H9 (cell line): ENCODE data around the gene ITPK1. TPM values are rescaled to one million over a fixed set of nuclear protein-coding genes. Genes with fewer than 3 reads are reported as not detected.

Experiments
- DNase-seq: peaks from one replicate; pipeline ENCODE4 v3.0.0-alpha.2; 2017
- H2AFZ ChIP-seq: one replicate; pipeline ENCODE4 v1.6.1; 2013; ENCODE audit warnings: mild to moderate bottlenecking, low read length, control low read depth, moderate library complexity
- H2AK5ac ChIP-seq: 2 replicates; pipeline ENCODE4 v1.6.1; 2013; ENCODE audit warnings: low read length, control low read depth, mixed read lengths; ENCODE audit not compliant: insufficient read length
- H2BK120ac ChIP-seq: one replicate; pipeline ENCODE4 v1.6.1; 2013; ENCODE audit warnings: low read depth, mild to moderate bottlenecking, low read length, control low read depth, inconsistent platforms; ENCODE audit not compliant: poor library complexity, severe bottlenecking
- H2BK12ac ChIP-seq: 2 replicates; pipeline ENCODE4 v1.6.1; 2013; ENCODE audit warnings: low read length, control low read depth, mixed read lengths, low read depth; ENCODE audit not compliant: insufficient read length
- H2BK15ac ChIP-seq: 2 replicates; pipeline ENCODE4 v1.6.1; 2013; ENCODE audit warnings: low read depth, low read length, control low read depth
- H2BK20ac ChIP-seq: one replicate; pipeline ENCODE4 v1.6.1; 2013; ENCODE audit warnings: low read depth, mild to moderate bottlenecking, low read length, control low read depth, inconsistent platforms; ENCODE audit not compliant: poor library complexity, severe bottlenecking
- H2BK5ac ChIP-seq: 2 replicates; pipeline ENCODE4 v1.6.1; 2013; ENCODE audit warnings: low read length, control low read depth, mixed read lengths; ENCODE audit not compliant: insufficient read length
- H3K14ac ChIP-seq: 2 replicates; pipeline ENCODE4 v1.6.1; 2013; ENCODE audit warnings: low read length, control low read depth; ENCODE audit not compliant: insufficient read depth
- H3K18ac ChIP-seq: 2 replicates; pipeline ENCODE4 v1.6.1; 2013; ENCODE audit warnings: low read depth, mild to moderate bottlenecking, mixed read lengths, low read length, control low read depth; ENCODE audit not compliant: insufficient read length
- H3K23ac ChIP-seq: 2 replicates; pipeline ENCODE4 v1.6.1; 2013; ENCODE audit warnings: low read length, control low read depth, mixed read lengths, low read depth; ENCODE audit not compliant: insufficient read length
- H3K23me2 ChIP-seq: 2 replicates; pipeline ENCODE4 v1.6.1; 2013; ENCODE audit warnings: low read depth, mild to moderate bottlenecking, mixed read lengths, low read length, control low read depth; ENCODE audit not compliant: insufficient read length, poor library complexity, severe bottlenecking
- H3K27ac ChIP-seq: 2 replicates; pipeline ENCODE4 v1.5.1; 2013; ENCODE audit warnings: low read length, control low read depth, mixed read lengths, low read depth; ENCODE audit not compliant: insufficient read length
- H3K27me3 ChIP-seq: 2 replicates; pipeline ENCODE4 v1.6.1; 2013; ENCODE audit warnings: low read length, control low read depth, inconsistent platforms; ENCODE audit not compliant: insufficient read depth
- H3K4ac ChIP-seq: 2 replicates; pipeline ENCODE4 v1.6.1; 2013; ENCODE audit warnings: low read depth, mild to moderate bottlenecking, control low read depth, inconsistent platforms, low read length, moderate library complexity
- H3K4me1 ChIP-seq: 2 replicates; pipeline ENCODE4 v1.6.1; 2013; ENCODE audit warnings: low read length, control low read depth, inconsistent platforms; ENCODE audit not compliant: insufficient read depth
- H3K4me2 ChIP-seq: 2 replicates; pipeline ENCODE4 v1.6.1; 2013; ENCODE audit warnings: low read length, control low read depth, mixed read lengths; ENCODE audit not compliant: insufficient read length, insufficient read depth
- H3K56ac ChIP-seq: 2 replicates; pipeline ENCODE4 v1.6.1; 2013; ENCODE audit warnings: low read depth, mild to moderate bottlenecking, mixed read lengths, low read length, control low read depth; ENCODE audit not compliant: insufficient read length
- H3K79me1 ChIP-seq: 2 replicates; pipeline ENCODE4 v1.6.1; 2013; ENCODE audit warnings: low read depth, mild to moderate bottlenecking, moderate library complexity, low read length, control low read depth, inconsistent platforms; ENCODE audit not compliant: insufficient read depth, poor library complexity, severe bottlenecking
- H3K79me2 ChIP-seq: 2 replicates; pipeline ENCODE4 v1.6.1; 2013; ENCODE audit warnings: low read length, control low read depth, inconsistent platforms; ENCODE audit not compliant: insufficient read depth
- H3K9ac ChIP-seq: 2 replicates; pipeline ENCODE4 v1.6.1; 2013; ENCODE audit warnings: low read length, control low read depth, mixed read lengths; ENCODE audit not compliant: insufficient read length; ENCODE audit errors: extremely low read depth
- H3K9me3 ChIP-seq: one replicate; pipeline ENCODE4 v1.6.1; 2013; ENCODE audit warnings: low read depth, low read length, inconsistent platforms; ENCODE audit not compliant: control insufficient read depth
- H3T11ph ChIP-seq: one replicate; pipeline ENCODE4 v1.6.1; 2013; ENCODE audit warnings: mild to moderate bottlenecking, low read length, control low read depth, inconsistent platforms
- H4K20me1 ChIP-seq: one replicate; pipeline ENCODE4 v1.6.1; 2013; ENCODE audit not compliant: control insufficient read depth, insufficient read length, insufficient read depth
- H4K5ac ChIP-seq: 2 replicates; pipeline ENCODE4 v1.6.1; 2013; ENCODE audit warnings: low read depth, mild to moderate bottlenecking, mixed read lengths, low read length, control low read depth; ENCODE audit not compliant: insufficient read length
- H4K8ac ChIP-seq: replicated peaks from 2 replicates; pipeline ENCODE4 v1.6.1; 2013; ENCODE audit warnings: low read length, control low read depth, mixed read lengths, low read depth; ENCODE audit not compliant: insufficient read length
- H4K91ac ChIP-seq: 2 replicates; pipeline ENCODE4 v1.6.1; 2013; ENCODE audit warnings: low read depth, mild to moderate bottlenecking, moderate library complexity, mixed read lengths, low read length, control low read depth; ENCODE audit not compliant: insufficient read length
- H3K27ac Mint-ChIP-seq, 3 experiments: 2 replicates in 2 of 3; 3 replicates in 1 of 3; pipeline ENCODE4 v1.8.0; 2020 to 2021; ENCODE audit warnings: mixed read lengths in 3 of 3, mild to moderate bottlenecking in 1 of 3, moderate library complexity in 1 of 3
- H3K27me3 Mint-ChIP-seq: 2 replicates; pipeline ENCODE4 v1.8.0; 2021; ENCODE audit warnings: low read depth, mild to moderate bottlenecking, moderate library complexity, mixed read lengths
- H3K36me3 Mint-ChIP-seq, 3 experiments: 2 replicates in 2 of 3; 3 replicates in 1 of 3; pipeline ENCODE4 v1.8.0; 2020 to 2021; ENCODE audit warnings: low read depth in 3 of 3, mixed read lengths in 3 of 3; ENCODE audit not compliant: insufficient read depth in 1 of 3
- H3K4me1 Mint-ChIP-seq, 2 experiments: 2 replicates each; pipeline ENCODE4 v1.8.0; 2020; ENCODE audit warnings: mixed read lengths in 2 of 2
- H3K4me3 Mint-ChIP-seq, 2 experiments: 2 replicates in 1 of 2; 3 replicates in 1 of 2; pipeline ENCODE4 v1.8.0; 2020 to 2021; ENCODE audit warnings: mild to moderate bottlenecking in 2 of 2, mixed read lengths in 2 of 2, moderate library complexity in 1 of 2
- H3K9me3 Mint-ChIP-seq, 2 experiments: 2 replicates in 1 of 2; 3 replicates in 1 of 2; pipeline ENCODE4 v1.8.0; 2020; ENCODE audit warnings: mild to moderate bottlenecking in 2 of 2, mixed read lengths in 2 of 2, moderate library complexity in 1 of 2
- WGBS: extraction: QIAGEN DNeasy Blood & Tissue Kit; methylation state at CpG from one replicate; pipeline ENCODE4 v1.1.7; 2013; ENCODE audit warnings: missing lambda C conversion rate, low lambda C conversion rate, mixed read lengths; ENCODE audit not compliant: insufficient read length; ENCODE audit errors: extremely low coverage; 5-methylcytosine and 5-hydroxymethylcytosine counted together
- total RNA-seq: library from RNA; stranded (reverse); gene quantifications from 2 replicates; pipeline ENCODE4 v1.2.1, GENCODE V29; 2021
- TF ChIP-seq, protein P1 (sequence below): fragments of 200-600 bp; sonication (generic); conservative IDR thresholded peaks from 3 replicates; pipeline ENCODE4 v1.8.0; 2021; ENCODE audit warnings: antibody characterized with exemption, mild to moderate bottlenecking

ITPK1 gene
- total RNA-seq, 1 experiment from 2014 or later: 92.7 TPM

DNA sequence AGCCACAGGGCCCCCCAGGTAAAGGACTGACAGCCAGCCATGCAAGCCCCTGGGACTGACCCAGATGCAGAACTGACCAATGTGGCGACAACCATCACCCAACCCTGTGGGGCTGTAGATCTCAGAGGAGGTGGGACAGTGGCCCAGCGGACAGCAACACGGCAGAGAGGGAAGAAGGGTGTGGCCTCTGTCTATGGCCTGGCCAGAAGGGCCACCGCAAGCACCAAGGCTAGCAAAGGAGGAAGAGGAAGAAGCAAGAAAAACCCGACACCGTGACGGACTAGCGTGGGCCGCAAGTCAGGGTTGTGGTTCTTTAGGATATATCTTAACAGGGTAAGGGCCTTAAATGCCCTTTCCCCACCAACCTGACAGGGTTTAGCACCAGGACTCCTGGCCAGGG, 71.2 kb downstream of the ITPK1 start:
- no peak overlapping the region for H2BK120ac ChIP-seq
- no peak overlapping the region for H4K8ac ChIP-seq
- H3K27me3 ChIP-seq: no peaks in the 10 kb centered on the region
- TF ChIP-seq, protein P1, sequence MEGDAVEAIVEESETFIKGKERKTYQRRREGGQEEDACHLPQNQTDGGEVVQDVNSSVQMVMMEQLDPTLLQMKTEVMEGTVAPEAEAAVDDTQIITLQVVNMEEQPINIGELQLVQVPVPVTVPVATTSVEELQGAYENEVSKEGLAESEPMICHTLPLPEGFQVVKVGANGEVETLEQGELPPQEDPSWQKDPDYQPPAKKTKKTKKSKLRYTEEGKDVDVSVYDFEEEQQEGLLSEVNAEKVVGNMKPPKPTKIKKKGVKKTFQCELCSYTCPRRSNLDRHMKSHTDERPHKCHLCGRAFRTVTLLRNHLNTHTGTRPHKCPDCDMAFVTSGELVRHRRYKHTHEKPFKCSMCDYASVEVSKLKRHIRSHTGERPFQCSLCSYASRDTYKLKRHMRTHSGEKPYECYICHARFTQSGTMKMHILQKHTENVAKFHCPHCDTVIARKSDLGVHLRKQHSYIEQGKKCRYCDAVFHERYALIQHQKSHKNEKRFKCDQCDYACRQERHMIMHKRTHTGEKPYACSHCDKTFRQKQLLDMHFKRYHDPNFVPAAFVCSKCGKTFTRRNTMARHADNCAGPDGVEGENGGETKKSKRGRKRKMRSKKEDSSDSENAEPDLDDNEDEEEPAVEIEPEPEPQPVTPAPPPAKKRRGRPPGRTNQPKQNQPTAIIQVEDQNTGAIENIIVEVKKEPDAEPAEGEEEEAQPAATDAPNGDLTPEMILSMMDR: no peak
- H3K4me1 ChIP-seq: peaks cover 23% of the 10 kb centered on the region; the same call in 1 of the 2 replicates
- H3K18ac ChIP-seq: no peak overlapping the region
- Mint-ChIP-seq H3K27me3 (no peaks in the 10 kb centered on the region; the same call in none of the 2 replicates), H3K36me3 (peaks cover 11 to 13% (median 12%) of the 10 kb centered on the region in 3 experiments; a peak in 6 of 7 replicates), H3K4me1 (peaks cover 78 to 79% of the 10 kb centered on the region in 2 experiments), H3K9me3 (no peaks in the 10 kb centered on the region; a peak in 1 of 5 replicates), H3K27ac (peak overlapping the region in 1 of 3 experiments; percentile 44; a peak in 1 of 7 replicates), H3K4me3 (no peak overlapping the region; a peak in 1 of 5 replicates)
- no peak overlapping the region for H2AFZ ChIP-seq
- H3K79me1 ChIP-seq: peaks cover 10% of the 10 kb centered on the region
- no peak overlapping the region for H3K4me2 ChIP-seq
- H3K4ac ChIP-seq: no peak overlapping the region
- H3K27ac ChIP-seq: no peak overlapping the region
- no peak overlapping the region for H2BK5ac ChIP-seq
- H4K91ac ChIP-seq: no peak overlapping the region
- no peak overlapping the region for H3K56ac ChIP-seq
- no peak overlapping the region for H3K9ac ChIP-seq
- peaks cover 3% of the 10 kb centered on the region; the same call in 1 of the 2 replicates for H3K79me2 ChIP-seq
- no peak overlapping the region; the same call in 1 of the 2 replicates for H3K14ac ChIP-seq
- no peak for DNase-seq
- no CpG with 5 or more reads among the region's 9 CpGs for WGBS
- H2AK5ac ChIP-seq: no peak overlapping the region
- no peak overlapping the region for H3T11ph ChIP-seq
- H3K9me3 ChIP-seq: no peaks in the 10 kb centered on the region
- H2BK15ac ChIP-seq: no peak overlapping the region
- no peak overlapping the region for H3K23ac ChIP-seq
- no peak overlapping the region for H4K5ac ChIP-seq
- no peak overlapping the region for H2BK12ac ChIP-seq
- no peak overlapping the region for H2BK20ac ChIP-seq
- H3K23me2 ChIP-seq: no peaks in the 10 kb centered on the region
- no peaks in the 10 kb centered on the region for H4K20me1 ChIP-seq
